H7 (cell line): ENCODE data around the gene COX6B1. TPM values are rescaled to one million over a fixed set of nuclear protein-coding genes. Genes with fewer than 3 reads are reported as not detected.
"Not testable (repeated sequence)": the region's sequence is repeated elsewhere in the genome, so short reads cannot be mapped to it uniquely, and the experiment has no call there.

Experiments
- DNase-seq: peaks from one replicate; pipeline ENCODE4 v3.0.0; 2012
- H3K27me3 ChIP-seq: 2 replicates; pipeline ENCODE4 v1.6.0; 2011; ENCODE audit warnings: mild to moderate bottlenecking, low read length; ENCODE audit not compliant: control insufficient read depth, insufficient read depth
- H3K36me3 ChIP-seq: replicated peaks from 2 replicates; pipeline ENCODE4 v1.5.1; 2011; ENCODE audit warnings: low read length; ENCODE audit not compliant: control insufficient read depth, insufficient read depth
- H3K4me3 ChIP-seq: 2 replicates; pipeline ENCODE4 v1.5.1; 2011; ENCODE audit warnings: low read depth, mild to moderate bottlenecking, control low read depth, low read length, moderate library complexity; ENCODE audit not compliant: insufficient read depth
- total RNA-seq: library from RNA; depleted of rRNA; stranded (reverse); fragments of >200 nt; shearing (Covaris generic); gene quantifications from 2 replicates; pipeline ENCODE4 v1.2.3, GENCODE V29; 2014

Gene COX6B1
- total RNA-seq, 1 experiment from 2014 or later: 605 TPM

DNA sequence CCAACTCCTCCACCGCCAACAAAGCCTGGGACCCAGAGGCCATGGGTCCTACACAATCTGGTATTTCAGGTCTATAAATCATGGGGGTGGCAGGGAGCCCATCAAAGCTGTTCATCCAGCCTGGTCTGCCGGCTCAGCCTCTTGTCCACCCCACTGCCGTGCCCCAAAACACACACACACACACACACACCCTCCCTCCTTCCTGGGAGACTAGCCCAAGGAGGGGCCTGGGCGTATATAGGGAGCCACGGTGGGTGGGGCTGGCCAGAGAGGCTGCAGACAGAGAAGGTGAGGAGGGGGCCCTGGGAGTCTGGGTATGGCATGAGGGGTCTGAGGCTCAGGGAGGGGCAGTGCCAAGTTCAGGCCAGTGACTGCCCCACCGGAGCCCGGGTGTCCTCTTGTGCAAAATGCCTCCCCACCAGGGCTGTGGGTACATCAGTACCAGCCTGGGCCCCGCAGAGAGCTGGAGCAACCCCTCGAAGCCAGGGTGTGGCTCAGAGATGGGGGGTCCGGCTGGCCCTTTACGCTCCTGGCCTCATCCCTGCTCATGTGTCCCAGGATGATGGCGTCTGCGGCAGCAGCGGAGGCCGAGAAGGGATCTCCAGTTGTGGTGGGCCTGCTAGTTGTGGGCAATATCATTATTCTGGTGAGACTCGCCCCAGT lies 18.3 kb downstream of the COX6B1 start, which contains the start of gene UPK1A:
UPK1A (plus strand) TSS at position 267 of the 663 bp plus-strand sequence; CDS start at position 563, 296 bp downstream.
- DNase-seq: peak; percentile 46
- Histone ChIP-seq H3K36me3 (peaks cover 3% of the 10 kb centered on the region), H3K4me3 (no peak within 1 kb of the TSS), H3K27me3 (peaks cover 2% of the 10 kb centered on the region; the same call in 1 of the 2 replicates)

- no peaks in the 10 kb centered on the region for H3K36me3 ChIP-seq
- DNase-seq: no peak
- H3K4me3 ChIP-seq: no peak overlapping the region
- H3K27me3 ChIP-seq: peaks cover 10% of the 10 kb centered on the region; the same call in 1 of the 2 replicates
Measured at GRCh38 chr19:35669566-35669965, 21.4 kb downstream of the COX6B1 start.

GRCh38 chr19:35669974-35670373 lies 21.9 kb downstream of the COX6B1 start:
- H3K27me3 ChIP-seq: peaks cover 10% of the 10 kb centered on the region; the same call in 1 of the 2 replicates
- H3K4me3 ChIP-seq: no peak overlapping the region
- H3K36me3 ChIP-seq: no peaks in the 10 kb centered on the region
- peak; percentile 46 for DNase-seq

DNA sequence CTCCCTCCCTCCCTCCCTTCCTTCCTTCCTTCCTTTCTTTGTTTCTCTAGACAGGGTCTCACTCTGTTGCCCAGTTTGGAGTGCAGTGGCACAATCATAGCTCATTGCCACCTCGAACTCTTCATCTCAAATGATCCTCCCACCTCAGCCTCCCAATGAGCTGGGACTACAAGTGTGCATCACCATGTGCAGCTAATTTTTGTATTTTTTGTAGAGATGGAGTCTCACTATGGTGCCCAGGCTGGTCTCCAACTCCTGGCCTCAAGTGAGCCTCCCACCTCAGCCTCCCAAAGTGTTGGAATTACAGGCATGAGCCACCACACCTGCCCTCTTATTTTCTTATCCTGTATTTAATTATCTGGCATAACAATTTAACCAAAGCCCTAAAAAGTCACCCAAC lies 22.6 kb downstream of the COX6B1 start:
- H3K36me3 ChIP-seq: no peaks in the 10 kb centered on the region
- peaks cover 10% of the 10 kb centered on the region; the same call in 1 of the 2 replicates for H3K27me3 ChIP-seq
- H3K4me3 ChIP-seq: no peak overlapping the region
- DNase-seq: no peak

DNA sequence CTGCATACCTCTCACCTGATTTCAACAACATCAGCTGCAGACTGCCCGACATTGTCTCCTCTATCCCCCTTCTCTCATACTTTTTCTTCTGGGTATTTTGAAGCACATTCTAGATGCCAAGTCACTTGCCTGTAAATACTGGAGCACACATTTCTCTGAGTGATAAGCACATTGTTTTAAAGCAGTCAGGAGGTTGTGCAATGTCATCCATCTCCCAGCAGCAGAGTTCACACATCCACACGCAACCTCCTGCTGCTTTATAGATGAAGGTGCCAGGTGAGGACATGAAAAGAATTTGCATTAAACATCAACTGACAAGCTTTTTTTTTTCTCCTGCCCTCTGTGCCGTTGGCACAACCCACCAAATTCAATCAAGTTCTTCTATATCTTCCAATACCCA lies 23.7 kb downstream of the COX6B1 start:
- Histone ChIP-seq H3K36me3 (no peaks in the 10 kb centered on the region), H3K27me3 (peaks cover 10% of the 10 kb centered on the region; the same call in 1 of the 2 replicates), H3K4me3 (no peak overlapping the region)
- peak; percentile 30 for DNase-seq

DNA sequence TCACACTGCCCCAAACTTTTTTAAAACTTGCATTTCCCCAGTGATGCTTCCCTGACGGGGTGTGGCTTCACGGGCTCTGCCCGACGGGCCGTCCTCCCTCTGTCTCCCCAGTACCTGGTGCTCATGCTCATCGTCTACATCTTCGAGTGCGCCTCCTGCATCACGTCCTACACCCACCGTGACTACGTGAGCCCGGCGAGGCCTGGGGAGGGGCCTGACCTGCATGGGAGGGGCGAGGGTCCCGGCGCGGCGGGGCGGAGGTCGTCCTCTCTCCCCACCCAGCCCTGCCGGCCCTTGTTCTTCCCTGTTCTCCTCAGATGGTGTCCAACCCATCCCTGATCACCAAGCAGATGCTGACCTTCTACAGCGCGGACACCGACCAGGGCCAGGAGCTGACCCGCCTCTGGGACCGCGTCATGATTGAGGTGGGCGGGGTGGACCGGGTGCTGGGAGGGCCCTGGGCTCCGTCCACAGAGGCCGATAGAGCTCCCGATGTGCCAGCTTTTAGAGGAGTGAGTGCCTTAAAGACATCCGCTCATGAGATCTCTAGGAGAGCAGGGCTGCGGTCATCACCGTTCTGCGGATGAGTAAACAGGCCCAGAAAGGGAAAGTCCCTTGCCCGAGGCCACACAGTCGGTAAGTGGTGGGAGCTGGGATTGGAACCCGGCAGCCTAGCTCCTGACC lies 25.1 kb downstream of the COX6B1 start:
- Histone ChIP-seq H3K36me3 (no peaks in the 10 kb centered on the region), H3K4me3 (peak overlapping the region; percentile 54), H3K27me3 (peaks cover 10% of the 10 kb centered on the region; the same call in 1 of the 2 replicates)
- peak; percentile 93 for DNase-seq

DNA sequence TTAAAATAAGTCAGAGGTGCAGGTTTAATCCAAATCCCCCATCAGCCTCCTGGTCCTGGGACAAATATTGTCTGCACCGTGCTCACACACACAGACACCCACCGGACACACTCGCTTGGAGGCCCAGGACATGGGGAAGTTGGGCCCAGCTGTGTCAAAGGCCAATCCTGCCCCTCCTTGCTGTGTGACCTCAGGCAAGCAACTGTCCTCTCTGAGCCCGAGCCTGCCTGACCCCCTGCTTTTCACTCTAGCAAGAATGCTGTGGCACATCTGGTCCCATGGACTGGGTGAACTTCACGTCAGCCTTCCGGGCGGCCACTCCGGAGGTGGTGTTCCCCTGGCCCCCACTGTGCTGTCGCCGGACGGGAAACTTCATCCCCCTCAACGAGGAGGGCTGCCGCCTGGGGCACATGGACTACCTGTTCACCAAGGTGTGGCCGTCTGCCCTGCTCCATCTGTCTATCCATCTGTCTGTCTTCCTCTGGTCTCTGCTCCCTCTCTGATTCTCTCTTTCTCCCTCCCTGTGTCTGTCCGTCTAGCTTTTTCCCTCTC lies 27.5 kb downstream of the COX6B1 start:
- no peaks in the 10 kb centered on the region for H3K36me3 ChIP-seq
- peaks cover 8% of the 10 kb centered on the region; the same call in 1 of the 2 replicates for H3K27me3 ChIP-seq
- no peak for DNase-seq
- H3K4me3 ChIP-seq: no peak overlapping the region

DNA sequence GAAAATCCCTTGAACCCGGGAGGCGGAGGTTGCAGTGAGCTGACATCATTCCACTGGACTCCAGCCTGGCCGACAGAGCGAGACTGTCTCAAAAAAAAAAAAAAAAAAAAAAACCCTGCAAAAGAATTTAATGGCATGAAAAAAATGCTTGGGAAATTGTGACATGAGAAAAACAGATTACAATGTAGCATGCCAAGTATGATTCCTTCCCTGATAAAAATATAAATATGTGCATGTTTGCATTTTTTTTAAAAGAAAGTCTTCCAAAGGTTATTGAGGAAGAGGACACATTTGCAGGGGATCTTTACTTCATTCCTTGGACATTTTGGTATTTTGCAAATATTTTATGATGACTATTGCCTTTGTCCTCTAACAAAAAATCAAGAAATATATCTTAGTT lies 41.7 kb downstream of the COX6B1 start:
- no peak for DNase-seq
- Histone ChIP-seq H3K27me3 (no peaks in the 10 kb centered on the region), H3K4me3 (no peak overlapping the region), H3K36me3 (no peaks in the 10 kb centered on the region)

GRCh38 chr19:35691106-35691505 lies 43.0 kb downstream of the COX6B1 start:
- not testable (repeated sequence) for H3K4me3 ChIP-seq, H3K36me3 ChIP-seq, H3K27me3 ChIP-seq, DNase-seq

DNA sequence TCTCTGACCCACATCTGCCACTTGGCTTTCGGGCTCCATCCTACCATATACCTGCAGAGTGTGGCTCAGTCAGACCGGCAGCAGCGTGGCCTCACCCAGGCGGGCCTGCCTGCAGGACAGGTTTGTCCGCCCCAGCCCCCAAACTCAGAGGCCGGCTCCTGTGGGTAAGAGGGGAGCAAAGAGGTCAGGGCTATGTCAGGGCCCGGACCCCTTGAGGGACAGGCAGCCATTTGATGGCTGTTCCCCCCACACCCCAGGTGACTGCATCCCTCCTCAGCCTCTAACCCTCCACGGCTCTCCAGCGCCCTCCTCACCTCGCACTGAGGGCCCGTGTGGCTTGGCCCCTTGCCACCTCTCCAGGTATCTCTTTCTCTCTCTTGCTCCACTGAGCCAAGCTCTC lies 43.9 kb downstream of the COX6B1 start:
- H3K4me3 ChIP-seq: no peak overlapping the region
- DNase-seq: no peak
- no peaks in the 10 kb centered on the region; the same call in 1 of the 2 replicates for H3K27me3 ChIP-seq
- no peaks in the 10 kb centered on the region for H3K36me3 ChIP-seq

DNA sequence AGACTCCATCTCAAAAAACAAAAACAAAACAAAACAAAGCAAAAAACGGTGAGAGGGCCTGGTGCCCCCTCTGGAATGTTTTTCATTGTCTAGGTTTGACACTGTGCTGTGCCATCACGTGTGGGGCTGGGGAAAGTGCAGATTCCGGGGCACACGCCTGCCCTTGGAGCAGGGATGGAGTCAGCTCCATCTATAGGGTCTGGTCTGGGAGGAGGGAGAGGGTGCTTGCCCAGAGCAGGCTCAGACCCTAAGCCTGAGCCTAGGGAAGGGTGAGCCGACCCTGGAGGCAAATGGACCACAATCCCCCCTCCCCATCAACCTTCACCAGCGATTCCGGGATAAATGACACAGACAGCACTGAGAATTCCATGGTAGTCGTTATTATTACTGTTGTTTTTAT lies 45.3 kb downstream of the COX6B1 start:
- Histone ChIP-seq H3K4me3 (no peak overlapping the region), H3K27me3 (no peaks in the 10 kb centered on the region; the same call in 1 of the 2 replicates), H3K36me3 (no peaks in the 10 kb centered on the region)
- peak; percentile 50 for DNase-seq

- DNase-seq: peak; percentile 93
- no peaks in the 10 kb centered on the region for H3K36me3 ChIP-seq
- no peaks in the 10 kb centered on the region; the same call in 1 of the 2 replicates for H3K27me3 ChIP-seq
- H3K4me3 ChIP-seq: no peak overlapping the region
Measured at GRCh38 chr19:35693835-35694599, 45.9 kb downstream of the COX6B1 start.

GRCh38 chr19:35695895-35696422 lies 47.8 kb downstream of the COX6B1 start:
- no peak overlapping the region for H3K4me3 ChIP-seq
- no peak for DNase-seq
- no peaks in the 10 kb centered on the region for H3K36me3 ChIP-seq
- no peaks in the 10 kb centered on the region; the same call in 1 of the 2 replicates for H3K27me3 ChIP-seq

GRCh38 chr19:35696835-35697234 lies 48.7 kb downstream of the COX6B1 start:
- Histone ChIP-seq H3K4me3 (no peak overlapping the region), H3K27me3 (no peaks in the 10 kb centered on the region; the same call in 1 of the 2 replicates), H3K36me3 (no peaks in the 10 kb centered on the region)
- no peak for DNase-seq
